LNCAP (cell line): ENCODE data around the gene CIART.

Source experiments
- TF ChIP-seq, protein P1 (sequence below): fragments of 450-650 bp; IDR thresholded peaks from 2 replicates; pipeline ENCODE4 v1.5.1; 2017; ENCODE audit warnings: mild to moderate bottlenecking

CIART gene

DNA sequence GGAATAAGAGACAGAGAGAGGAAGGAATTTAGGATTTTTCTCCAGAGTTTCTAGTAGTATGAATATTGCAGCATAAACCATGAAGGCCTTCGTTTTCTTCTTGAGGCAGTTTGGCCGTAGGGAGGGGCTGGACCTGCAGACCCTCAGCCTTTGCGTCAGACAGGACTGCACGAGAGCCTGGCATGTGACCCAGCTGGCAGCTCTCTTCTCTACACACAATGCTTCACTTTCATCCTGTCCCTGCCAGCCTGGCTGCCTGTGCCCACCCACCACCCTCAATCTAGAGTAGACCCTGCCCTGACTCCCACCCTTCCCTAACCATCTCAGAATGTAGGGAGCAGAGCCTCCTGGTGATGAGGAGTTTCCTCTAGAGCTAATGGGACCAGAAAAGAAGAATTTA lies 23.1 kb upstream of the CIART start:
- TF ChIP-seq, protein P1, sequence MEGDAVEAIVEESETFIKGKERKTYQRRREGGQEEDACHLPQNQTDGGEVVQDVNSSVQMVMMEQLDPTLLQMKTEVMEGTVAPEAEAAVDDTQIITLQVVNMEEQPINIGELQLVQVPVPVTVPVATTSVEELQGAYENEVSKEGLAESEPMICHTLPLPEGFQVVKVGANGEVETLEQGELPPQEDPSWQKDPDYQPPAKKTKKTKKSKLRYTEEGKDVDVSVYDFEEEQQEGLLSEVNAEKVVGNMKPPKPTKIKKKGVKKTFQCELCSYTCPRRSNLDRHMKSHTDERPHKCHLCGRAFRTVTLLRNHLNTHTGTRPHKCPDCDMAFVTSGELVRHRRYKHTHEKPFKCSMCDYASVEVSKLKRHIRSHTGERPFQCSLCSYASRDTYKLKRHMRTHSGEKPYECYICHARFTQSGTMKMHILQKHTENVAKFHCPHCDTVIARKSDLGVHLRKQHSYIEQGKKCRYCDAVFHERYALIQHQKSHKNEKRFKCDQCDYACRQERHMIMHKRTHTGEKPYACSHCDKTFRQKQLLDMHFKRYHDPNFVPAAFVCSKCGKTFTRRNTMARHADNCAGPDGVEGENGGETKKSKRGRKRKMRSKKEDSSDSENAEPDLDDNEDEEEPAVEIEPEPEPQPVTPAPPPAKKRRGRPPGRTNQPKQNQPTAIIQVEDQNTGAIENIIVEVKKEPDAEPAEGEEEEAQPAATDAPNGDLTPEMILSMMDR, result no peak

GRCh38 chr1:150259758-150260669 lies 22.3 kb upstream of the CIART start:
- TF ChIP-seq, protein P1, result no peak

- TF ChIP-seq, protein P1, result no peak
These were observed 21.0 kb upstream of the CIART start for GRCh38 chr1:150261367-150261766.

- TF ChIP-seq, protein P1, result no peak
These were observed 19.7 kb upstream of the CIART start for GRCh38 chr1:150262388-150263320.

DNA sequence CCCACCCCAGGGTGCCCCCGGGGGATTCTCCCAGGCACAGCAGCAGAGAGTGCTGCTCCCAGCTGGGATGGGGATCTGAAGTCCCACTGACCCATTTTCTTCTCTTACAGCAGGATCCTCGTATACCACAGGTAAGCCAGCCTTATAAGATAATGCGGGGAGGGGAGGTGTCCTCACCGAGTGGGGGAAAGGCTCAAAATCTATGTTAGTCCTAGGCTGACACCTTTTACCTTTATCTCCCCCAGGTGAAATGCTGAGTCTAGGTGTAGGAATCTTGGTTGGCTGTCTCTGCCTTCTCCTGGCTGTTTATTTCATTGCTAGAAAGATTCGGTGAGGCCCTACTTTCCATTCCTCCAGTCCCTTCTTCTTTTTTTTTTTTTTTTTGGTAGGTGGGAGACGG lies 18.8 kb upstream of the CIART start:
- TF ChIP-seq, protein P1, result no peak

DNA sequence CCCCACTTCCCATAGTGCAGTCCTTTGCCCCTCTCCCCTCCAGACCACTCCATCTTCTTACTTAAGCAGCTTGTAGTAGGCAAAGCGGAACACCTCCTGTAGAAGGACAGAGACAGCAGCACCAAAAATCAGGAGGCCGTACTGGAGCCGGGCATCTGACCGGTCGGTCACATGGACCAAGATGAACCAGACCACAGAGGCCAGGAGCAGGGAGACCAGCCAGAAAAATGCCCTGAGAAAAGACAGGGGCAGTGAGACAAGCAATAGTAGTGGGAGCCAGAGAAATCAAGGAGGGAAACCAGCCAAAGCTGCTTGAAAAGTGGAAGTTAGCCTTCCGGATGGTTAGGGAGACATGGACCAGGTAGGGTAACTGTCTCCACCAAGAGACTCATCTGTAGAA lies 14.5 kb upstream of the CIART start:
- TF ChIP-seq, protein P1, result no peak

GRCh38 chr1:150268340-150268704 lies 14.0 kb upstream of the CIART start:
- TF ChIP-seq, protein P1, result no peak
